ENCODE measurements around the gene MAP7.

DNA sequence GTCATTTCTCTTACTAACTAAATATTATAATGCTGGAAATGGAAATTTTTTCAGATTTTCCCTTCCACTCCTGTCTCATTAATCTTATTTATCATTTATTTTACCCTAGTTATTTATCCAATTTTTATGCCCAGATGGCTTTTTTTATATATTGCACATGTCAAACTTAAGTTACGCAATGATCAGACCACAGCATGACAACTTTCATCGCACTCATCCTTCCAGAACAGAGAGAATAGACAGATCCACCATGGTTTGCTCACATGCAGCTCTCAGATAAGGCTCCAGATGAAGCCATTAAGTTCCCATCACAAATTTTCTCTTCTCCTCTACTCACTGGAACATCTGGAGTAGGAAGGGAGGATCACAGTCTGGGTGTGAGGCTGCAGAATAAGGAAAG is 48.7 kb downstream of the MAP7 start:
- TF ChIP-seq, protein P1, sequence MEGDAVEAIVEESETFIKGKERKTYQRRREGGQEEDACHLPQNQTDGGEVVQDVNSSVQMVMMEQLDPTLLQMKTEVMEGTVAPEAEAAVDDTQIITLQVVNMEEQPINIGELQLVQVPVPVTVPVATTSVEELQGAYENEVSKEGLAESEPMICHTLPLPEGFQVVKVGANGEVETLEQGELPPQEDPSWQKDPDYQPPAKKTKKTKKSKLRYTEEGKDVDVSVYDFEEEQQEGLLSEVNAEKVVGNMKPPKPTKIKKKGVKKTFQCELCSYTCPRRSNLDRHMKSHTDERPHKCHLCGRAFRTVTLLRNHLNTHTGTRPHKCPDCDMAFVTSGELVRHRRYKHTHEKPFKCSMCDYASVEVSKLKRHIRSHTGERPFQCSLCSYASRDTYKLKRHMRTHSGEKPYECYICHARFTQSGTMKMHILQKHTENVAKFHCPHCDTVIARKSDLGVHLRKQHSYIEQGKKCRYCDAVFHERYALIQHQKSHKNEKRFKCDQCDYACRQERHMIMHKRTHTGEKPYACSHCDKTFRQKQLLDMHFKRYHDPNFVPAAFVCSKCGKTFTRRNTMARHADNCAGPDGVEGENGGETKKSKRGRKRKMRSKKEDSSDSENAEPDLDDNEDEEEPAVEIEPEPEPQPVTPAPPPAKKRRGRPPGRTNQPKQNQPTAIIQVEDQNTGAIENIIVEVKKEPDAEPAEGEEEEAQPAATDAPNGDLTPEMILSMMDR (IDR thresholded peaks at IDR 0.05), result no peak
- TF ChIP-seq POLR2A (IDR thresholded peaks at IDR 0.05), result no peak
